Motor neuron (in vitro differentiated cells): Measurements from ENCODE around the gene NPHS1. TPM values are rescaled to one million over a fixed set of nuclear protein-coding genes. Genes with fewer than 3 reads are reported as not detected.

Source experiments
- ATAC-seq, 8 experiments: fragments of 200-7000 bp; cut with Tn5 transposase; replicated peaks in 6 of 8; 2 replicates each; pipeline ENCODE4 v1.8.0; 2021; ENCODE audit warnings: mild to moderate bottlenecking in 8 of 8, moderate library complexity in 8 of 8
- H3K27ac ChIP-seq, 2 donors: fragments of 250-450 bp; sonication (Bioruptor Pico); 2 replicates each; pipeline ENCODE4 v1.9.0; 2021; ENCODE audit warnings: antibody characterized with exemption in 2 of 2, mild to moderate bottlenecking in 2 of 2, moderate library complexity in 1 of 2
- H3K4me1 ChIP-seq, 2 donors: fragments of 250-450 bp; sonication (Bioruptor Pico); replicated peaks in 1 of 2; 2 replicates each; pipeline ENCODE4 v1.6.1; 2021; ENCODE audit warnings: antibody characterized with exemption in 2 of 2, mild to moderate bottlenecking in 2 of 2, moderate library complexity in 1 of 2
- H3K4me3 ChIP-seq, 5 donors: fragments of 250-450 bp; sonication (Bioruptor Pico); 2 replicates each; pipeline ENCODE4 v1.9.0; 2021; ENCODE audit warnings: antibody characterized with exemption in 5 of 5, mild to moderate bottlenecking in 5 of 5, moderate library complexity in 4 of 5
- WGBS, 10 experiments: fragments of 450-650 bp; shearing (Covaris generic); methylation state at CpG; one replicate each; pipeline ENCODE4 v1.0.0; 2022; 5-methylcytosine and 5-hydroxymethylcytosine counted together
- in situ Hi-C, 9 experiments: fragments of 400-800 bp; cut with MboI; loops; one replicate each; pipeline ENCODE4 v1.15.0; 2021; ENCODE audit warnings: low sequenced_read_pairs in 9 of 9, low pct_unique_long_range_greater_than_20kb in 2 of 9; ENCODE audit not compliant: unreplicated experiment in 9 of 9
- total RNA-seq, 8 experiments: library from RNA; unstranded; fragments of 300-600 nt; gene quantifications; 2 replicates each; pipeline versions ENCODE4 v1.2.3 to v1.2.4, GENCODE V29; 2022

NPHS1 gene
- total RNA-seq, 8 experiments from 2014 or later = 0.05 to 0.85 (median 0.37) TPM; not detected in 2

GRCh38 chr19:35858311-35858710, 6.0 kb upstream of the NPHS1 start:
- Histone ChIP-seq H3K27ac (no peak overlapping the region), H3K4me3 (no peak overlapping the region), H3K4me1 (peaks cover 25 to 39% of the 10 kb centered on the region in 2 donors)
- ATAC-seq = no peak
- in situ Hi-C loops = no loop called here
- 0 to 80% (median 67%) methylated on average over 1 to 2 of the region's 6 CpGs; no CpG with 5 or more reads in 7 of the 10 experiments for WGBS, 10 experiments

DNA sequence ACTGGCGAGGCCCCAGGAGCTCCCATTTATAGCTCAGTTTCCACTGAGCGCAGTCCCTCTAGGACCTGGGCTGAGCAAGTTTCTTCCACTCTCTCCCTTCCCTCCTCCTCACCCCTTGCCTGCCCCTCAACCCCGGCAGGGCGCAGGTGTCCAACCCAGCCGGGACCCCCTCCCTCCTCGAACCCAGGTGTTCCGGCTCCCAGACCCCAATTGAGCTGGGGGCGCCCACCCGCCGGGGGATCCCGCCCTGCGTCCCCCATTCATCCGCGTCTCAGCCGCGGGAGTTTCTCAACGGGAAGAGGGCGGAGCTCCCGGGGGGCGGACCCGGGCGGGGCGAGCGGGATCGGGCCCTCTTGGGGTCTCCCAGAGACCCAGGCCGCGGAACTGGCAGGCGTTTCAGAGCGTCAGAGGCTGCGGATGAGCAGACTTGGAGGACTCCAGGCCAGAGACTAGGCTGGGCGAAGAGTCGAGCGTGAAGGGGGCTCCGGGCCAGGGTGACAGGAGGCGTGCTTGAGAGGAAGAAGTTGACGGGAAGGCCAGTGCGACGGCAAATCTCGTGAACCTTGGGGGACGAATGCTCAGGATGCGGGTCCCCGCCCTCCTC, 4.3 kb upstream of the NPHS1 start, which contains the start of gene KIRREL2:
TSS of gene KIRREL2 (plus strand) at position 366 of the 604 bp plus-strand sequence. CDS start at position 575, 209 bp downstream.
- ATAC-seq = peak; percentile 58 to 78 (median 72)
- H3K27ac ChIP-seq = peak within 1 kb of the TSS in 1 of 2 donors; percentile 38
- in situ Hi-C loops = no loop called here
- H3K4me3 ChIP-seq = peak within 1 kb of the TSS; percentile 32 to 63 (median 53)
- whole genome bisulfite sequencing, 10 experiments = 0% methylated on average over 12 of the region's 42 CpGs; no CpG with 5 or more reads in 9 of the 10 experiments
- peaks cover 25 to 48% of the 10 kb centered on the region in 2 donors for H3K4me1 ChIP-seq

DNA sequence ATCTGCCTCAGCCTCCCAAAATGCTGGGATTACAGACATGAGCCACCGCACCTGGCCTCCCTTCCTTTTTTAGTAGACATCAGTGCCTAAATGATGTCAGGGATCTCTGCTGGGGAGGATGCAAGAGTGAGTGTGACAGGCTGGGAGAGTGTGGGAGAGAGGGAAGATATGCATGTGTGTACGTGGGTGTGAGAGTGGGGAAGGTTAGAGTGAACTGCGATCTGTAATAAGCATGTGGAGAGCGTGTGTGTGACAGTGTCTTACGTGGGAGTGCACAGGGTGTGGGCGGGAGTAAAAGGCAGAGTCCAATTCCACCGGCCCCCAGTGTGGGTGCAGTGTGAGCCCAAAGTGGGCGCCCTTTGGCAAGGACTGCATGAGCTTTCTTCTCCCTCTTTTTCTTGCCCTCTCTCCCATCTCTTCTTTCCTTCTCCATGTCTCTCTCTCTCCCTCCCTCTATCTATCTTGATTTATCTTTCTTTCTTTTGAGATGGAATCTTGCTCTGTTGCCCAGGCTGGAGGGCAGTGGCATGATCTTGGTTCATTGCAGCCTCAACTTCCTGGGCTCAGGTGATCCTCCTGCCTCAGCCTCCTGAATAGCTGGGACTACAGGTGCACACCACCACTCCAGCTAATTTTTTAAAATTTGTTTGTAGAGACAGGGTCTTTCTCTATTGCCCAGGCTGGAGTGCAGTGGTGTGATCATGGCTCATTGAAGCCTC, 893 bp upstream of the NPHS1 start:
- 0 to 100% (median 71%) methylated on average over 1 to 6 of the region's 8 CpGs for WGBS, 10 experiments
- H3K27ac ChIP-seq = no peak overlapping the region
- no peak overlapping the region for H3K4me3 ChIP-seq
- in situ Hi-C loops = no loop called here
- peaks cover 18 to 34% of the 10 kb centered on the region in 2 donors for H3K4me1 ChIP-seq
- ATAC-seq = no peak

GRCh38 chr19:35851213-35852028, 883 bp downstream of the NPHS1 start:
- no peak overlapping the region for H3K4me3 ChIP-seq
- WGBS, 10 experiments = 7 to 100% (median 62%) methylated on average over 1 to 8 of the region's 32 CpGs
- H3K4me1 ChIP-seq = peaks cover 18 to 27% of the 10 kb centered on the region in 2 donors
- in situ Hi-C loops = no loop called here
- ATAC-seq = no peak
- no peak overlapping the region for H3K27ac ChIP-seq

DNA sequence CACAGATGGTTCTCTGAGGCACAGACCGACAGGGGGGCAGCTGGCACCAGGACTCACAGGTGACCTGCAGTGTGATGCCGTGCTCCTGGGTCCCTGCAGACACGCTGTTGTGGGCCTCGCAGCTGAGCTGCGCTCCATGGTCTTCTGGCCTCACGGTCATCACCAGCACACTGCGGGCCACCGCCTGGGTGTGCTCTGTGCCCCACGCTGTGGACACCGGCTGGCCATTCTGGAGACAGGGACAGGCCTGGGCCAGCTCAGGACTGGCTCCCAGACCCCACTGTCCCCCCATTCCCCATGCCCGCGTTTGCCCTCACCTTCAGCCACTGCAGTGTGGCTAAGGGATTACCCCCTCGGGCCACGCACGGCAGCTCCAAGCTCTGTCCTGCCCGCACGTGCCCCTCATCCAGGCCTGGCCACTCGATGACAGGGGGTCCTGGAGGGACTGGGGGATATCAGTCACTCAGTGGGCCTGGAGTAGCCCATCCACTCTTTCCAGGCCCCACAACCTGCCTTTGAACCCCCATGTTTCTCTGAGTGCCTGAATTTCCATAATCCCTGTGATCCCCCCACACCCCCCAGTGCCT, 3.3 kb downstream of the NPHS1 start:
- in situ Hi-C loops = no loop called here
- 60% methylated on average over 2 of the region's 18 CpGs; no CpG with 5 or more reads in 9 of the 10 experiments for WGBS, 10 experiments
- ATAC-seq = no peak
- H3K4me3 ChIP-seq = no peak overlapping the region
- peaks cover 5 to 22% of the 10 kb centered on the region in 2 donors for H3K4me1 ChIP-seq
- H3K27ac ChIP-seq = no peak overlapping the region

GRCh38 chr19:35848486-35848885, 3.8 kb downstream of the NPHS1 start:
- ATAC-seq = no peak
- in situ Hi-C loops = no loop called here
- no peak overlapping the region for H3K27ac ChIP-seq
- peaks cover 5 to 22% of the 10 kb centered on the region in 2 donors for H3K4me1 ChIP-seq
- no CpG with 5 or more reads among the region's 8 CpGs for WGBS, 10 experiments
- H3K4me3 ChIP-seq = no peak overlapping the region

GRCh38 chr19:35847911-35848310, 4.4 kb downstream of the NPHS1 start:
- Histone ChIP-seq H3K4me1 (peaks cover 5 to 22% of the 10 kb centered on the region in 2 donors), H3K4me3 (no peak overlapping the region), H3K27ac (no peak overlapping the region)
- ATAC-seq = no peak
- WGBS, 10 experiments = 0 to 80% (median 60%) methylated on average over 1 to 6 of the region's 8 CpGs; no CpG with 5 or more reads in 3 of the 10 experiments
- in situ Hi-C loops = no loop called here

- H3K4me3 ChIP-seq = peak overlapping the region in 3 of 5 donors; percentile 10 to 30 (median 12)
These were observed 6.2 kb downstream of the NPHS1 start for GRCh38 chr19:35846038-35846668.

GRCh38 chr19:35845215-35846037, 6.9 kb downstream of the NPHS1 start:
- peak overlapping the region in 4 of 5 donors; percentile 9 to 30 (median 11) for H3K4me3 ChIP-seq
- ATAC-seq = peak; percentile 61 to 85 (median 80)
- in situ Hi-C loops = no loop called here
- no peak overlapping the region for H3K27ac ChIP-seq
- H3K4me1 ChIP-seq = peaks cover 5 to 12% of the 10 kb centered on the region in 2 donors
- 6 to 48% (median 17%) methylated on average over 2 to 9 of the region's 63 CpGs; no CpG with 5 or more reads in 1 of the 10 experiments for WGBS, 10 experiments

More at GRCh38 chr19:35846038-35846668, 6.2 kb downstream of the NPHS1 start:
- no peak overlapping the region for H3K27ac ChIP-seq
- H3K4me1 ChIP-seq = peaks cover 5 to 12% of the 10 kb centered on the region in 2 donors
- ATAC-seq = no peak
- in situ Hi-C loops = no loop called here
- WGBS, 10 experiments = 0 to 23% (median 2%) methylated on average over 1 to 3 of the region's 26 CpGs; no CpG with 5 or more reads in 6 of the 10 experiments

- in situ Hi-C loops = no loop called here
- ATAC-seq = peak in 2 of 8 experiments; percentile 1
- Histone ChIP-seq H3K4me3 (peak overlapping the region in 2 of 5 donors; percentile 10 to 30), H3K27ac (no peak overlapping the region), H3K4me1 (peaks cover 5 to 12% of the 10 kb centered on the region in 2 donors)
- 20 to 95% (median 61%) methylated on average over 1 to 16 of the region's 16 CpGs for WGBS, 10 experiments
These were observed 7.7 kb downstream of the NPHS1 start for GRCh38 chr19:35844482-35845214.
